ENCODE data around the gene PCSK5.
"Not testable (repeated sequence)": the region's sequence is repeated elsewhere in the genome, so short reads cannot be mapped to it uniquely, and the experiment has no call there.

Gene PCSK5

GRCh38 chr9:76321195-76321828, 430.8 kb downstream of the PCSK5 start:
- TF ChIP-seq CTCF (IDR thresholded peaks at IDR 0.05; ENCODE audit: insufficient read depth, low read length, poor library complexity, severe bottlenecking), result no peak
- DNase-seq (ENCODE audit: extremely low read depth, insufficient read length), result no peak
- Histone ChIP-seq H3K27me3 (replicated peaks; ENCODE audit: control insufficient read depth, insufficient read depth, low read length) (no peaks in the 10 kb centered on the region; the same call in 1 of the 2 replicates), H3K36me3 (ENCODE audit: control insufficient read depth, insufficient read depth, low read length) (no peaks in the 10 kb centered on the region), H3K4me3 (replicated peaks; ENCODE audit: low read depth, low read length) (no peak overlapping the region)

- TF ChIP-seq CTCF (IDR thresholded peaks at IDR 0.05; ENCODE audit: insufficient read depth, low read length, poor library complexity, severe bottlenecking), result no peak
- Histone ChIP-seq H3K27me3 (replicated peaks; ENCODE audit: control insufficient read depth, insufficient read depth, low read length) (no peaks in the 10 kb centered on the region; the same call in 1 of the 2 replicates), H3K4me3 (replicated peaks; ENCODE audit: low read depth, low read length) (no peak overlapping the region), H3K36me3 (ENCODE audit: control insufficient read depth, insufficient read depth, low read length) (no peaks in the 10 kb centered on the region)
- no peak for DNase-seq (ENCODE audit: extremely low read depth, insufficient read length)
These were observed 432.3 kb downstream of the PCSK5 start for GRCh38 chr9:76322810-76323209.

GRCh38 chr9:76323490-76323889, 433.0 kb downstream of the PCSK5 start:
- no peak overlapping the region for H3K4me3 ChIP-seq (replicated peaks; ENCODE audit: low read depth, low read length)
- H3K36me3 ChIP-seq (ENCODE audit: control insufficient read depth, insufficient read depth, low read length), result no peaks in the 10 kb centered on the region
- no peaks in the 10 kb centered on the region; the same call in 1 of the 2 replicates for H3K27me3 ChIP-seq (replicated peaks; ENCODE audit: control insufficient read depth, insufficient read depth, low read length)
- DNase-seq (ENCODE audit: extremely low read depth, insufficient read length), result no peak
- TF ChIP-seq CTCF (IDR thresholded peaks at IDR 0.05; ENCODE audit: insufficient read depth, low read length, poor library complexity, severe bottlenecking), result no peak

GRCh38 chr9:76324030-76324429, 433.6 kb downstream of the PCSK5 start:
- DNase-seq (ENCODE audit: extremely low read depth, insufficient read length); H3K27me3 ChIP-seq (replicated peaks; ENCODE audit: control insufficient read depth, insufficient read depth, low read length); H3K4me3 ChIP-seq (replicated peaks; ENCODE audit: low read depth, low read length); H3K36me3 ChIP-seq (ENCODE audit: control insufficient read depth, insufficient read depth, low read length): not testable (repeated sequence)

- no peak for TF ChIP-seq CTCF (IDR thresholded peaks at IDR 0.05; ENCODE audit: insufficient read depth, low read length, poor library complexity, severe bottlenecking)
- no peak overlapping the region for H3K4me3 ChIP-seq (replicated peaks; ENCODE audit: low read depth, low read length)
- no peaks in the 10 kb centered on the region for H3K36me3 ChIP-seq (ENCODE audit: control insufficient read depth, insufficient read depth, low read length)
- H3K27me3 ChIP-seq (replicated peaks; ENCODE audit: control insufficient read depth, insufficient read depth, low read length), result no peaks in the 10 kb centered on the region
- no peak for DNase-seq (ENCODE audit: extremely low read depth, insufficient read length)
These were observed 439.6 kb downstream of the PCSK5 start for GRCh38 chr9:76330034-76330433.

GRCh38 chr9:76333388-76333787, 442.9 kb downstream of the PCSK5 start:
- Histone ChIP-seq H3K27me3 (replicated peaks; ENCODE audit: control insufficient read depth, insufficient read depth, low read length) (no peaks in the 10 kb centered on the region), H3K36me3 (ENCODE audit: control insufficient read depth, insufficient read depth, low read length) (no peaks in the 10 kb centered on the region), H3K4me3 (replicated peaks; ENCODE audit: low read depth, low read length) (no peak overlapping the region)
- DNase-seq (ENCODE audit: extremely low read depth, insufficient read length), result no peak
- no peak for TF ChIP-seq CTCF (IDR thresholded peaks at IDR 0.05; ENCODE audit: insufficient read depth, low read length, poor library complexity, severe bottlenecking)

All from GM06990 (cell line).